GM10847 (cell line): ENCODE data around the gene PFKL.

ENCODE experiments used
- POLR2A ChIP-seq: IDR thresholded peaks from 2 replicates; pipeline ENCODE4 v1.6.1; 2011; ENCODE audit not compliant: insufficient read length; ENCODE audit errors: extremely low read depth

Gene PFKL

GRCh38 chr21:44298301-44298700, 1.6 kb upstream of the PFKL start:
- no peak for TF ChIP-seq POLR2A

- TF ChIP-seq POLR2A: no peak
These were observed 782 bp upstream of the PFKL start for GRCh38 chr21:44299085-44299457.

- peak; percentile 47 for TF ChIP-seq POLR2A
These were observed 558 bp downstream of the PFKL start for GRCh38 chr21:44300262-44300959.

GRCh38 chr21:44301141-44301540, 1.3 kb downstream of the PFKL start:
- no peak for TF ChIP-seq POLR2A

GRCh38 chr21:44301961-44302406, 2.1 kb downstream of the PFKL start:
- no peak for TF ChIP-seq POLR2A

GRCh38 chr21:44303490-44303981, 3.7 kb downstream of the PFKL start:
- no peak for TF ChIP-seq POLR2A

GRCh38 chr21:44304011-44304616, 4.3 kb downstream of the PFKL start:
- no peak for TF ChIP-seq POLR2A

GRCh38 chr21:44304877-44305293, 5.0 kb downstream of the PFKL start:
- no peak for TF ChIP-seq POLR2A

- no peak for TF ChIP-seq POLR2A
These were observed 5.8 kb downstream of the PFKL start for GRCh38 chr21:44305691-44306090.

GRCh38 chr21:44306936-44307704, 7.3 kb downstream of the PFKL start:
- no peak for TF ChIP-seq POLR2A

- no peak for TF ChIP-seq POLR2A
These were observed 11.0 kb downstream of the PFKL start for GRCh38 chr21:44310628-44311507.

GRCh38 chr21:44312089-44312488, 12.2 kb downstream of the PFKL start:
- TF ChIP-seq POLR2A: no peak

- no peak for TF ChIP-seq POLR2A
These were observed 12.9 kb downstream of the PFKL start for GRCh38 chr21:44312716-44313115.

GRCh38 chr21:44313451-44313850, 13.6 kb downstream of the PFKL start:
- no peak for TF ChIP-seq POLR2A

- no peak for TF ChIP-seq POLR2A
These were observed 14.3 kb downstream of the PFKL start for GRCh38 chr21:44314128-44314527.
